ENCODE measurements around the gene PNPLA6. TPM values are rescaled to one million over a fixed set of nuclear protein-coding genes. Genes with fewer than 3 reads are reported as not detected.

The PNPLA6 gene
- total and polyA plus RNA-seq, 10 of the 15 experiments (the other 5 are each of a cell fraction or from before 2014, with no cell fraction given), result 0.95 to 105 (median 40.0) TPM

GRCh38 chr19:7561325-7561724 lies 25.8 kb downstream of the PNPLA6 start:
- WGBS (ENCODE audit: insufficient coverage, insufficient replicate concordance, low lambda C conversion rate, missing lambda C conversion rate), result 95% methylated on average over 14 of the region's 17 CpGs
- POLR2A ChIA-PET, result no interaction called here
- SMC1A ChIA-PET (ENCODE audit: uncharacterized antibody, unreplicated experiment), result no interaction called here
- Histone ChIP-seq H3K4me1 (ENCODE audit: control insufficient read depth, insufficient read depth, low read length) (no peaks in the 10 kb centered on the region), H3K27me3 (replicated peaks in 1 of 2; ENCODE audit: control insufficient read depth in 2 of 2, insufficient read depth in 2 of 2, low read length in 1 of 2) (no peaks in the 10 kb centered on the region), H3K9ac (ENCODE audit: control insufficient read depth, insufficient read depth, low read length) (no peak overlapping the region), H3K27ac (ENCODE audit: control insufficient read depth, insufficient read depth) (no peak overlapping the region), H3K9me3 (replicated peaks; ENCODE audit: control insufficient read depth, insufficient read depth, low read length) (no peaks in the 10 kb centered on the region; the same call in 2 of the 3 replicates), H3K4me2 (ENCODE audit: control insufficient read depth, insufficient read depth) (no peak overlapping the region), H3K36me3 (ENCODE audit: control insufficient read depth in 2 of 2, insufficient read depth in 2 of 2, low read length in 1 of 2) (peaks cover 7 to 8% of the 10 kb centered on the region in 2 experiments; a peak in 3 of 4 replicates), H2AFZ (ENCODE audit: control insufficient read depth, low read depth, low read length) (no peak overlapping the region), H3K79me2 (ENCODE audit: control insufficient read depth, insufficient read depth, low read length) (no peaks in the 10 kb centered on the region), H3K4me3 (no peak overlapping the region), H4K20me1 (ENCODE audit: control insufficient read depth, insufficient read depth) (no peaks in the 10 kb centered on the region)
- RAD21 ChIA-PET (ENCODE audit: unreplicated experiment), result no interaction called here
- TF ChIP-seq HDAC2 (IDR thresholded peaks at IDR 0.05) (no peak), NFYB (IDR thresholded peaks at IDR 0.05; ENCODE audit: insufficient read depth, low read depth, low read length) (no peak), TCF3 (IDR thresholded peaks at IDR 0.05; ENCODE audit: borderline replicate concordance, insufficient read depth, low read depth, low read length) (no peak), POLR2A (IDR thresholded peaks at IDR 0.05; ENCODE audit: low read depth, low read length) (no peak), CBX3 (IDR thresholded peaks at IDR 0.05; ENCODE audit: borderline replicate concordance, low read depth) (no peak), SMAD1 (IDR thresholded peaks at IDR 0.05; ENCODE audit: low read depth, partially characterized antibody) (no peak), GATAD2B (conservative IDR thresholded peaks at IDR 0.05; ENCODE audit: low read depth) (no peak), RAD51 (IDR thresholded peaks at IDR 0.05) (no peak), PBX3 (IDR thresholded peaks at IDR 0.05; ENCODE audit: insufficient replicate concordance, low read depth, low read length) (no peak), PRDM15 (CRISPR knock-in tag; IDR thresholded peaks at IDR 0.05) (no peak), GABPA (IDR thresholded peaks at IDR 0.05; ENCODE audit: low read depth) (no peak), FOS (IDR thresholded peaks at IDR 0.05; ENCODE audit: borderline replicate concordance, extremely low read depth, insufficient read length) (no peak), STAT1 (conservative IDR thresholded peaks at IDR 0.05) (no peak), BHLHE40 (IDR thresholded peaks at IDR 0.05; ENCODE audit: borderline replicate concordance in 1 of 2, low read depth in 2 of 2, low read length in 1 of 2) (no peak), PKNOX1 (IDR thresholded peaks at IDR 0.05) (no peak), ZNF207 (IDR thresholded peaks at IDR 0.05; ENCODE audit: borderline replicate concordance) (no peak)
- FAIRE-seq (no peak), ATAC-seq (no peak), DNase-seq (ENCODE audit: low read depth, low spot score) (no peak)
- intact Hi-C loops (cut with micrococcal nuclease; ENCODE audit: unreplicated experiment) (no loop called here), in situ Hi-C loops (cut with MboI) (no loop called here)
- CTCF ChIA-PET, result no interaction called here
- BruUV-seq (replicated peaks), result no TSS peak

Measured in GM12878 (cell line).